ENCODE data around the gene ARHGEF25. TPM values are rescaled to one million over a fixed set of nuclear protein-coding genes. Genes with fewer than 3 reads are reported as not detected.

ARHGEF25 gene
- total RNA-seq, 1 donor from 2014 or later = 2.3 TPM

- TF ChIP-seq CTCF (IDR thresholded peaks at IDR 0.05; ENCODE audit: insufficient read depth, low read length, poor library complexity, severe bottlenecking) = no peak
- no peak for DNase-seq (ENCODE audit: low read depth)
- no peak overlapping the region for H3K4me3 ChIP-seq (ENCODE audit: low read depth, low read length)
- H3K36me3 ChIP-seq (ENCODE audit: control insufficient read depth, insufficient read depth, low read length) = peaks cover 2% of the 10 kb centered on the region
- H3K27me3 ChIP-seq (ENCODE audit: control insufficient read depth, insufficient read depth, low read length) = no peaks in the 10 kb centered on the region
Observed at GRCh38 chr12:57592551-57593165, 18.6 kb upstream of the ARHGEF25 start.

GRCh38 chr12:57593187-57593586 lies 18.0 kb upstream of the ARHGEF25 start:
- no peak for DNase-seq (ENCODE audit: low read depth)
- no peak overlapping the region for H3K4me3 ChIP-seq (ENCODE audit: low read depth, low read length)
- no peaks in the 10 kb centered on the region for H3K27me3 ChIP-seq (ENCODE audit: control insufficient read depth, insufficient read depth, low read length)
- H3K36me3 ChIP-seq (ENCODE audit: control insufficient read depth, insufficient read depth, low read length) = peaks cover 2% of the 10 kb centered on the region
- TF ChIP-seq CTCF (IDR thresholded peaks at IDR 0.05; ENCODE audit: insufficient read depth, low read length, poor library complexity, severe bottlenecking) = no peak

GRCh38 chr12:57600395-57600794 lies 10.8 kb upstream of the ARHGEF25 start:
- no peak overlapping the region for H3K4me3 ChIP-seq (ENCODE audit: low read depth, low read length)
- DNase-seq (ENCODE audit: low read depth) = no peak
- no peaks in the 10 kb centered on the region for H3K27me3 ChIP-seq (ENCODE audit: control insufficient read depth, insufficient read depth, low read length)
- peaks cover 2% of the 10 kb centered on the region for H3K36me3 ChIP-seq (ENCODE audit: control insufficient read depth, insufficient read depth, low read length)
- TF ChIP-seq CTCF (IDR thresholded peaks at IDR 0.05; ENCODE audit: insufficient read depth, low read length, poor library complexity, severe bottlenecking) = no peak

- no peak for DNase-seq (ENCODE audit: low read depth)
- Histone ChIP-seq H3K27me3 (ENCODE audit: control insufficient read depth, insufficient read depth, low read length) (no peaks in the 10 kb centered on the region), H3K36me3 (ENCODE audit: control insufficient read depth, insufficient read depth, low read length) (no peaks in the 10 kb centered on the region), H3K4me3 (ENCODE audit: low read depth, low read length) (no peak overlapping the region)
- no peak for TF ChIP-seq CTCF (IDR thresholded peaks at IDR 0.05; ENCODE audit: insufficient read depth, low read length, poor library complexity, severe bottlenecking)
Observed at GRCh38 chr12:57602544-57602943, 8.7 kb upstream of the ARHGEF25 start.

- DNase-seq (ENCODE audit: low read depth) = no peak
- H3K4me3 ChIP-seq (ENCODE audit: low read depth, low read length) = no peak overlapping the region
- no peaks in the 10 kb centered on the region for H3K36me3 ChIP-seq (ENCODE audit: control insufficient read depth, insufficient read depth, low read length)
- no peak for TF ChIP-seq CTCF (IDR thresholded peaks at IDR 0.05; ENCODE audit: insufficient read depth, low read length, poor library complexity, severe bottlenecking)
- H3K27me3 ChIP-seq (ENCODE audit: control insufficient read depth, insufficient read depth, low read length) = no peaks in the 10 kb centered on the region
Observed at GRCh38 chr12:57603324-57603723, 7.9 kb upstream of the ARHGEF25 start.

- no peak for DNase-seq (ENCODE audit: low read depth)
- Histone ChIP-seq H3K27me3 (ENCODE audit: control insufficient read depth, insufficient read depth, low read length) (no peaks in the 10 kb centered on the region), H3K4me3 (ENCODE audit: low read depth, low read length) (peak overlapping the region; percentile 66), H3K36me3 (ENCODE audit: control insufficient read depth, insufficient read depth, low read length) (no peaks in the 10 kb centered on the region)
- TF ChIP-seq CTCF (IDR thresholded peaks at IDR 0.05; ENCODE audit: insufficient read depth, low read length, poor library complexity, severe bottlenecking) = no peak
Observed at GRCh38 chr12:57603815-57604453, 7.3 kb upstream of the ARHGEF25 start.
